Astrocyte (in vitro differentiated cells and primary cell): ENCODE data around the gene SIK3. TPM values are rescaled to one million over a fixed set of nuclear protein-coding genes. Genes with fewer than 3 reads are reported as not detected.

Experiments used
- DNase-seq: peaks from one replicate; pipeline ENCODE4 v3.0.0-alpha.2; 2010; ENCODE audit warnings: low read depth
- FAIRE-seq: peaks from 2 replicates; lab custom pipeline; 2011; peaks lifted over from hg19 to GRCh38; lab: Jason Lieb, UNC
- H2AFZ ChIP-seq: 2 replicates; pipeline ENCODE4 v1.6.0; 2012; ENCODE audit warnings: low read depth, low read length, inconsistent platforms
- H3K27ac ChIP-seq: 2 replicates; pipeline ENCODE4 v1.5.1; 2011; ENCODE audit warnings: low read depth, low read length, inconsistent platforms
- H3K27me3 ChIP-seq: 2 replicates; pipeline ENCODE4 v1.6.0; 2011; ENCODE audit warnings: low read length, inconsistent platforms; ENCODE audit not compliant: insufficient read depth
- H3K36me3 ChIP-seq: 2 replicates; pipeline ENCODE4 v1.5.1; 2011; ENCODE audit warnings: low read length, inconsistent platforms; ENCODE audit not compliant: insufficient read depth
- H3K4me1 ChIP-seq: 2 replicates; pipeline ENCODE4 v1.5.1; 2011; ENCODE audit warnings: low read length, inconsistent platforms; ENCODE audit not compliant: insufficient read depth
- H3K4me2 ChIP-seq: 2 replicates; pipeline ENCODE4 v1.6.0; 2012; ENCODE audit warnings: low read length, inconsistent platforms
- H3K4me3 ChIP-seq: 2 replicates; pipeline ENCODE4 v1.5.1; 2011; ENCODE audit warnings: low read depth, mild to moderate bottlenecking, low read length, inconsistent platforms; ENCODE audit not compliant: insufficient read depth
- H3K79me2 ChIP-seq: 2 replicates; pipeline ENCODE4 v1.6.0; 2012; ENCODE audit warnings: mild to moderate bottlenecking, low read length, inconsistent platforms; ENCODE audit not compliant: insufficient read depth
- H3K9ac ChIP-seq: 2 replicates; pipeline ENCODE4 v1.6.0; 2012; ENCODE audit warnings: mild to moderate bottlenecking, low read length, inconsistent platforms
- H3K9me3 ChIP-seq: 2 replicates; pipeline ENCODE4 v1.5.1; 2012; ENCODE audit warnings: low read depth, mild to moderate bottlenecking, low read length, inconsistent platforms; ENCODE audit not compliant: insufficient read depth
- H4K20me1 ChIP-seq: 2 replicates; pipeline ENCODE4 v1.6.0; 2012; ENCODE audit warnings: low read length, inconsistent platforms; ENCODE audit not compliant: insufficient read depth
- H3K27ac Mint-ChIP-seq: one replicate; pipeline ENCODE4 v1.8.0; 2021; ENCODE audit warnings: mild to moderate bottlenecking, mixed read lengths; ENCODE audit not compliant: unreplicated experiment
- H3K27me3 Mint-ChIP-seq: one replicate; pipeline ENCODE4 v1.8.0; 2021; ENCODE audit warnings: low read depth, mixed read lengths; ENCODE audit not compliant: unreplicated experiment
- H3K36me3 Mint-ChIP-seq: one replicate; pipeline ENCODE4 v1.8.0; 2021; ENCODE audit warnings: low read depth, mixed read lengths; ENCODE audit not compliant: unreplicated experiment
- H3K4me1 Mint-ChIP-seq: one replicate; pipeline ENCODE4 v1.8.0; 2021; ENCODE audit warnings: low read depth, mixed read lengths; ENCODE audit not compliant: unreplicated experiment
- H3K4me3 Mint-ChIP-seq: one replicate; pipeline ENCODE4 v1.8.0; 2021; ENCODE audit warnings: mild to moderate bottlenecking, moderate library complexity, mixed read lengths; ENCODE audit not compliant: unreplicated experiment
- H3K9me3 Mint-ChIP-seq: one replicate; pipeline ENCODE4 v1.8.0; 2021; ENCODE audit warnings: mild to moderate bottlenecking, mixed read lengths; ENCODE audit not compliant: unreplicated experiment
- CTCF ChIP-seq: IDR thresholded peaks from 2 replicates; pipeline ENCODE4 v1.5.1; 2011; ENCODE audit warnings: low read depth, mild to moderate bottlenecking, inconsistent platforms, low read length, moderate library complexity; ENCODE audit not compliant: insufficient read depth
- EZH2 ChIP-seq: IDR thresholded peaks from 2 replicates; pipeline ENCODE4 v1.6.1; 2012; ENCODE audit warnings: mild to moderate bottlenecking, low read length, inconsistent platforms; ENCODE audit not compliant: insufficient read depth
- total RNA-seq: library from RNA; stranded (reverse); gene quantifications from 2 replicates; pipeline ENCODE4 v1.2.1, GENCODE V29; 2021

SIK3 gene
- total RNA-seq, 1 donor from 2014 or later, result 34.4 TPM

GRCh38 chr11:116840746-116841296 is 257.4 kb downstream of the SIK3 start:
- TF ChIP-seq EZH2 (no peak), CTCF (no peak)
- Histone ChIP-seq H3K9ac (no peak overlapping the region), H3K4me1 (peaks cover under 1% of the 10 kb centered on the region), H3K4me2 (no peak overlapping the region), H3K27me3 (no peaks in the 10 kb centered on the region), H3K36me3 (peaks cover 7% of the 10 kb centered on the region), H2AFZ (no peak overlapping the region), H3K9me3 (no peaks in the 10 kb centered on the region), H4K20me1 (no peaks in the 10 kb centered on the region), H3K4me3 (no peak overlapping the region), H3K79me2 (no peaks in the 10 kb centered on the region), H3K27ac (no peak overlapping the region)
- peaks cover 3% of the 10 kb centered on the region for H3K27me3 Mint-ChIP-seq
- H3K4me1 Mint-ChIP-seq, result peaks cover 12% of the 10 kb centered on the region
- no peak overlapping the region for H3K4me3 Mint-ChIP-seq
- H3K36me3 Mint-ChIP-seq, result peaks cover 9% of the 10 kb centered on the region
- no peaks in the 10 kb centered on the region for H3K9me3 Mint-ChIP-seq
- no peak overlapping the region for H3K27ac Mint-ChIP-seq
- FAIRE-seq, result no peak
- DNase-seq, result no peak

- Histone ChIP-seq H3K9me3 (no peaks in the 10 kb centered on the region), H3K27me3 (no peaks in the 10 kb centered on the region), H4K20me1 (no peaks in the 10 kb centered on the region), H3K4me2 (no peak overlapping the region), H3K79me2 (no peaks in the 10 kb centered on the region), H3K27ac (no peak overlapping the region), H3K9ac (no peak overlapping the region), H3K4me1 (peaks cover 6% of the 10 kb centered on the region), H2AFZ (no peak overlapping the region), H3K4me3 (no peak overlapping the region), H3K36me3 (peaks cover 4% of the 10 kb centered on the region)
- no peak for FAIRE-seq
- Mint-ChIP-seq H3K4me1 (peaks cover 12% of the 10 kb centered on the region), H3K36me3 (peaks cover 9% of the 10 kb centered on the region), H3K9me3 (no peaks in the 10 kb centered on the region), H3K27ac (no peak overlapping the region), H3K27me3 (peaks cover 3% of the 10 kb centered on the region), H3K4me3 (no peak overlapping the region)
- no peak for TF ChIP-seq CTCF
- no peak for TF ChIP-seq EZH2
- DNase-seq, result no peak
Observed at GRCh38 chr11:116840224-116840745, 257.9 kb downstream of the SIK3 start.
